HTERT RPE-1 (cell line): Measurements from ENCODE around the gene MLKL.

Source experiments
- in situ Hi-C: fragments of 300-500 bp; cut with MboI; formaldehyde crosslinking; loops from 4 replicates; pipeline ENCODE4 v1.14.3; 2020; ENCODE audit warnings: low sequenced_read_pairs

The MLKL gene

GRCh38 chr16:74700438-74701225, at the start of gene MLKL:
Gene MLKL (minus strand): TSS chr16:74700862. CDS start chr16:74695757, 5,105 bp downstream.
- in situ Hi-C loops = no loop called here

GRCh38 chr16:74749291-74750055, 48.8 kb upstream of the MLKL start:
- in situ Hi-C loops = no loop called here

GRCh38 chr16:74748616-74749026, 48.0 kb upstream of the MLKL start:
- in situ Hi-C loops = no loop called here

- in situ Hi-C loops = no loop called here
These were observed 47.3 kb upstream of the MLKL start for GRCh38 chr16:74747716-74748615.

DNA sequence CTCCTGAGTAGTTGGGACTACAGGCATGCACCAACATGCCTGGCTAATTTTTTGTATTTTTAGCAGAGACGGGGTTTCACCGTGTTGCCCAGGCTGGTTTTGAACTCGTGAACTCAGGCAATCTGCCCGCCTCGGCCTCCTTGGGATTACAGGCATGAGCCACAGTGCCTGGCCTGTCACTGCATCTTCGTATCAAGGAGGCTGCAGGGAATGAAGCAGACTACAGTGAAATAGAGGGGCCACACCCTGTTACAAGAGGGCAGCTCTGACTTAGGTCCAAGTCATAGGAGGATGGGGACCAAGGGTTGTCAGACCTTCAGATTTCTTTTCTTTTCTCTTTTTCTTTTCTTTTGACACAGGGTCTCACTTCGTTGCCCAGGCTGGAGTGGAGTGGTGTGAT, 45.3 kb upstream of the MLKL start:
- in situ Hi-C loops = no loop called here

DNA sequence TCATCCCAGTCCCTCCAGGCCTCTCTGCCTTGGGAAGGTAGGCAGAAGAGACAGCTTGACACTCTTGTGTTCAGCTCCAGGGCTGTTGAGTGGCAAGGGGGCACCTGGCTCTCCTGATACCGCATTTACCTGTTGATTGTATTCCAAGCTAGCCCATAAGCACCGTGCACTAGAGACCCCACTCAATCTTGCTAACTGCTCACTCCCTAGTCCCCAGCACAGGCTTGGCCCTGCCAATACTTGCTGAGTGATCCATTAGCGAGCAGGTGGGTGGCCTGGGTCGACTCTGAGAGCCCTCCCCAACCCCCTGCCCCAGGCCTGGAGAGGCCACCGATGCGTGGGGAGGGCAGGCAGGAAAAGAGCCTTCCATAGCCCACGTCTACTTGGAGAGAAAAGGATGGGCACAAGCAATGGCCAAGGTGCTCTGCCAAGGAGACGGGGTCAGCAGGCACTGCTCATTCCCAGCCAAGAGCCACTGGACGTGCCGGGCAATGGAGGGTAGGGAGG, 44.5 kb upstream of the MLKL start:
- in situ Hi-C loops = no loop called here

GRCh38 chr16:74744566-74744965, 43.9 kb upstream of the MLKL start:
- in situ Hi-C loops = no loop called here

- in situ Hi-C loops = no loop called here
These were observed 43.1 kb upstream of the MLKL start for GRCh38 chr16:74743668-74744299.

GRCh38 chr16:74743045-74743667, 42.5 kb upstream of the MLKL start:
- in situ Hi-C loops = no loop called here

GRCh38 chr16:74742051-74742481, 41.4 kb upstream of the MLKL start:
- in situ Hi-C loops = no loop called here

- in situ Hi-C loops = no loop called here
These were observed 40.2 kb upstream of the MLKL start for GRCh38 chr16:74740795-74741304.

DNA sequence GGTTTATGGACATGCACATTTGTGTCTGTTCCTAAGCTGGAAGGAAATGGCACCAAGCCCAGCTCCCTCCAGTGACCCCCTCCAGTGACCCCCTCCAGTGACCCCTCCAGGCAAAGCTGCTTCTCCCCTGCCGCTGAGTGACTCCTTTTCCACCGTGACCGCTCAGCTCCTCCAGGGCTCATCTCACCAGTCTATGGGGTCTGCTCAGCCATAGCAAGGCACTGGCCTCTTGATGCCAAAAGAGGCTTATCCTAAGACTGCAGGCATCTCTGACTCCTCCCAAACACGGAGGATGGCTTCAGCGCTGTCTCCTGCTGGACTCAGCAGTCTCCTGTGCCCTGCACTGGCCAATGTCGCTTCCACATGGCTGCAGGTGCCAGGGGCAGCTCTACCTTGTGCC, 38.6 kb upstream of the MLKL start:
- in situ Hi-C loops = no loop called here

DNA sequence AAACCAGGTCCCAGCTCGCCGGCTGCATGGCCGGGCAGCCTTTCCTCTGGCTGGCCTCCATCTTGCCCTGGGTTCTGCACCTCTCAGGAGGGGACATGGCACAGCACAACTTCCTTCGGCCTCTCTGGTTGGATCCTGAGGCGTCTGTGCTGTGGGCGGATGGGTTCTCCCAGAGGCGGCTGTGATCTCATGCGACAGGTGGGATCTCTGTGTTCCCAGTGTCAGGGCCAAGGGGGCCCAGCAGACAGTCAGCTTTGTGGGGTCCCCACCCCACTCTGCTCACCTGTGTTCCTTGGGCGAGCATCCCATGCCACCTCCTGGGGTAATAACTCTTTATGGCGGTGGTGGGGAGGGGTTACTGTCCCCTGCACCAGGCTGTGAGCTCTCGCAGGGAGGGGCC, 38.2 kb upstream of the MLKL start:
- in situ Hi-C loops = no loop called here

- in situ Hi-C loops = no loop called here
These were observed 37.5 kb upstream of the MLKL start for GRCh38 chr16:74738113-74738541.

- in situ Hi-C loops = no loop called here
These were observed 36.9 kb upstream of the MLKL start for GRCh38 chr16:74737521-74737920.

DNA sequence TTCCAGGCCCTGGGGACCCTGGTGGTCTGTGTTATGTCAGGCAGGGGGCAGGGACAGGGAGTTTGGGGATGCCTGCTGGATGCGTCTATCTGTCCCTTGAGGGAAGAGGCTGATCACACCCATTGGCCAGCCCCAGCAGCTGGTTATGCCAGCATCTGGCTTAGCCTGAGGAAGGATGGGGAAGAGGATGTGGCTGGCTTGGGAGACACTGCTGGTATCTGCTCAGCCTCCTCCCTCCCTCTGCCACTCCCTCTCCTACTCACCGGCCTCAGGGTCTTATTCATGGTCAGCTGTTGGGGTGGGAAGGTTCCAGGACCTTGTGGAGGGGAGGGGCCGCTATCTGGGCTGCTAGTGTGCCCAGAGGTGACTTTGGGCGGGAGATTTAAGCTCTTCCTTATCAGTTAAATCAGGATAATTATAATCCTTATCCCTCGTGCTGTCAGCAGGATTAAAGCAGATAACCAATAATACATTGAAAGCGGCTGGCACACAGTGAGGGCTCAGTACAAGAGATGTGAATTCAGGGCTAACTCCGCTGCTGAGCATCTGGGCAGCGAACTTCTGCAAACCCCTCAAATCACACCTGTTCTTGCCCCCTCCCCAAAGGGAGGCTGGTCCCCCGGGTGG, 36.0 kb upstream of the MLKL start:
- in situ Hi-C loops = no loop called here

DNA sequence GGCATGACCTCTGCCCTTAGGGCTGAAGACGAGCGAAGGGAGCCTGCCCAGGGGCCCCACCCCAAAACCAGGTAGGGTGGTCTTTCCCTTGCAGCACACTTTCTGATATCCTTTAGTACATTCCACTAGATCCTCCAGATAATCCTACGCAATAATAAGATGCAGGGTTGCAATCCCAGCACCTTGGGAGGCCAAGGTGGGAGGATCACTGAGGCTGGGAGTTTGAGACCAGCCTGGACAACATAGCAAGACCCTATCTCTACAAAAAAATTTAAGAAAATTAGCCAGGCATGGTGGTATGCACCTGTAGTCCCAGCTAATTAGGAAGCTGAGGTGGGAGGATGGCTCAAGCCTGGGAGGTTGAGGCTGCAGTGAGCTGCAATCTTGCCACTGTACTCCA, 34.9 kb upstream of the MLKL start:
- in situ Hi-C loops = no loop called here

GRCh38 chr16:74735162-74735452, 34.4 kb upstream of the MLKL start:
- in situ Hi-C loops = no loop called here

DNA sequence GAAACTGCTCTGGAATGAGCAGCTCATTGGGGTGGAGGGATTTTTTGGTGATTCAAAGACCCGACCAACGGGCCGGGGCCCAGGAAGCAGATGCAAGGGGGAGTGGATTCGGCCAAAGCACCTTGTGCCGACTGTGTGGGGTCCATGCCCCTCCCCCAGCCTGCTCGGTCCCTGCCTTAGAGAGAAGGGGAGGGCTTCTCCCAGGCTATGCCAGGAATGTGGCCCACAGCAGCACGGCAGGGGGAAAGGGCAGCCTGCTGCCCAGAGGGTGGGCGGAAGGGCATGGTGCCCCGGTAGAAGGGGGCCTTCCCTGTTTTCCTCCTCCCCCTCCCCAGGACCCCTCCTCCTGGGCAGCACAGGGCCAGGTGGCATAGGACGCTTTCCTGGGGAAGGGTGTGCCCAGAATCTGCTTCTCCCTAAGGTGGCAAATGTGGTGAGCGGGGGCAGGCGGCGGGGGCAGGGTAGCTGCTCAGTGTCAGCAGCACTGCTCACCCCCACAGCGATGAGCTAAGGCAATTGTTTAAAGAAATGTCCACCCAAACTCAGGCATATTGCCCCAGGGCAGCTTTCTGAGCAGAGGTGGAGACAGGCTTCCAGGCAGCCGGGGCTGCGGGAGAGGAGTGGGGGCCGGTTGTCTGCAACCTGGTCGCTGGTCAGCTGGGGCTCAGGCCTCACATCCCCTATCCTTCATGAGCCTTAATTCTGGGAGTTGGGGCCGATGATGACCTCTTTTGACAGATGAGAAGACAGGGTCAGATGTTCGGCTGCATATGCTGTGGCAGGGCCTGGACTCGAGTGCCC, 33.9 kb upstream of the MLKL start:
- in situ Hi-C loops = no loop called here
